ENCODE results near the gene RAF1. TPM values are rescaled to one million over a fixed set of nuclear protein-coding genes. Genes with fewer than 3 reads are reported as not detected.

Gene RAF1
- total RNA-seq (100 to 1,000 TPM in 3 of 5 donors, 10 to 100 TPM in 2; 51.0 to 156 (median 113) TPM), polyA plus RNA-seq (10 to 100 TPM; 36.7 to 54.1 (median 46.3) TPM)
- long read RNA-seq, donor 1, partial matches to known transcripts = 0 of 3 reads
- long read RNA-seq, donor 1, other reads (novel, unspliced or antisense) = 0 of 3 reads
- long read RNA-seq, donor 2, transcript RAF1-201 (17 exons, 3,300 nt) = major isoform, 5 of 7 reads
- long read RNA-seq, donor 2, partial matches to known transcripts = 0 of 7 reads
- long read RNA-seq, donor 2, other reads (novel, unspliced or antisense) = 0 of 7 reads
- long read RNA-seq, donor 3, partial matches to known transcripts = 0 of 4 reads
- long read RNA-seq, donor 3, other reads (novel, unspliced or antisense) = 0 of 4 reads
- long read RNA-seq, donor 4 = 0 reads
- long read RNA-seq, donor 5, transcript RAF1-201 (17 exons, 3,300 nt) = major isoform, 5 of 16 reads
- long read RNA-seq, donor 5, partial matches to known transcripts = 11 of 16 reads
- long read RNA-seq, donor 5, other reads (novel, unspliced or antisense) = 0 of 16 reads
- long read RNA-seq, donor 6 = 0 reads
- long read RNA-seq, donor 7, partial matches to known transcripts = 7 of 10 reads
- long read RNA-seq, donor 7, other reads (novel, unspliced or antisense) = 0 of 10 reads
- long read RNA-seq, donor 8, partial matches to known transcripts = 6 of 9 reads
- long read RNA-seq, donor 8, other reads (novel, unspliced or antisense) = 0 of 9 reads
- long read RNA-seq, donor 9, partial matches to known transcripts = 6 of 8 reads
- long read RNA-seq, donor 9, other reads (novel, unspliced or antisense) = 0 of 8 reads
- long read RNA-seq, donor 10, partial matches to known transcripts = 0 of 1 reads
- long read RNA-seq, donor 10, other reads (novel, unspliced or antisense) = 0 of 1 reads

DNA sequence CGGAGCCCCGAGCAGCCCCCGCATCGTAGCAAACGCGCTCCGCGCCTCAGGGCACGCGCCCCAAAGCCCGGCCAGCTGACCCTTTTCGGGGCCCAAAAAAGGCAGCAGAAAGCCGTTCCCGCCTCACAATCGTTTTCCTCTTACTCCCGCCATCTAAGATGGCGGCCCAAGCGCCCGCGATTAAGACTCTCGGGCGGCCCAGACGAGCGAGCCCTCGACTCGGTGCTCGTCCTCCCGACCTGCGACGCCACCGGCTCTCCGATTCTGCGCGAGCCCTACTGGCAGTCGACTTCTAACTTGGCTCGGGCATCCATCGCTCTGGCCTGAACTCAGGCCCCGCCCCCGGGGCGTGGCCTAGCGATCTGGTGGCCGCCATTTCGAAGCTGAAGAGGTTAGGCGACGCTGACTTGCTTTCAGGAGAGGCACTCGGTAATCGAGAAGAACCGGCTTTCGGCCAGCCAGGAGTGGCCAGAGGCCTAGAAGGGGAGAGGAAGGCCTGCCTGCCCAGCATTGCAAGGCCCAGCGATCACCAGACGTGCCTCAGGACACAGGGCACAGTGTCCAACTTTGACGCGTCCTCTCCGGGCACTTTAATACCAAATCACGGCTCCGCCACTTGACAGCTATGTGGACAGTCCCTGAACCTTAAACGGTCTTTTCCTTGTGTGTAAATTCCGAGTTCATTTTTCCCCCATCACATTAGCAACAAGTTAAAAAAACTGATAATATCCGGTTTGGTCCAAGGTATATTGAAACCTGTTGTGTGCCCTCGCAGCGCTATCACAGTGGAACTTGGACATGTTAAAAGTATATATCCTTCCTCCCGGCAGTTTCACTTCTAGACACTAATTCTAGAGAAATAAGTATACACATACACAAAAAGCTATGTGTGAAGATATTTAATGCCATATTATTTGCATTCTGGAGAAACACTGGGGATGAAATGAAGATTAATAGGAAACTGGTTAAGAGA is at the start of gene RAF1:
Gene RAF1 (minus strand): TSS at position 182 of the 973 bp plus-strand sequence. CDS start 45,396 bp downstream, outside the sequence.
- peak in 2 of 4 donors; percentile 61 to 70 for TF ChIP-seq POLR2A (IDR thresholded peaks at IDR 0.05)
- peak; percentile 90 to 95 (median 94) for TF ChIP-seq POLR2AphosphoS5 (IDR thresholded peaks at IDR 0.05)
- TF ChIP-seq, protein P1, sequence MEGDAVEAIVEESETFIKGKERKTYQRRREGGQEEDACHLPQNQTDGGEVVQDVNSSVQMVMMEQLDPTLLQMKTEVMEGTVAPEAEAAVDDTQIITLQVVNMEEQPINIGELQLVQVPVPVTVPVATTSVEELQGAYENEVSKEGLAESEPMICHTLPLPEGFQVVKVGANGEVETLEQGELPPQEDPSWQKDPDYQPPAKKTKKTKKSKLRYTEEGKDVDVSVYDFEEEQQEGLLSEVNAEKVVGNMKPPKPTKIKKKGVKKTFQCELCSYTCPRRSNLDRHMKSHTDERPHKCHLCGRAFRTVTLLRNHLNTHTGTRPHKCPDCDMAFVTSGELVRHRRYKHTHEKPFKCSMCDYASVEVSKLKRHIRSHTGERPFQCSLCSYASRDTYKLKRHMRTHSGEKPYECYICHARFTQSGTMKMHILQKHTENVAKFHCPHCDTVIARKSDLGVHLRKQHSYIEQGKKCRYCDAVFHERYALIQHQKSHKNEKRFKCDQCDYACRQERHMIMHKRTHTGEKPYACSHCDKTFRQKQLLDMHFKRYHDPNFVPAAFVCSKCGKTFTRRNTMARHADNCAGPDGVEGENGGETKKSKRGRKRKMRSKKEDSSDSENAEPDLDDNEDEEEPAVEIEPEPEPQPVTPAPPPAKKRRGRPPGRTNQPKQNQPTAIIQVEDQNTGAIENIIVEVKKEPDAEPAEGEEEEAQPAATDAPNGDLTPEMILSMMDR (IDR thresholded peaks at IDR 0.05) = no peak
- Histone ChIP-seq H3K9me3 (no peaks in the 10 kb centered on the region), H3K36me3 (no peaks in the 10 kb centered on the region), H3K27ac (peak within 1 kb of the TSS; percentile 97 to 100 (median 100)), H3K4me3 (peak within 1 kb of the TSS; percentile 75 to 98 (median 84)), H3K27me3 (no peaks in the 10 kb centered on the region), H3K4me1 (peaks cover 26 to 45% (median 36%) of the 10 kb centered on the region in 4 donors)
- 0 to 1% (median 1%) methylated on average over 43 to 62 of the region's 62 CpGs for WGBS, 5 donors
- intact Hi-C loops (cut with DNase I; ENCODE audit: low total_unique reads) = no loop called here
- peak; percentile 99 for DNase-seq

DNA sequence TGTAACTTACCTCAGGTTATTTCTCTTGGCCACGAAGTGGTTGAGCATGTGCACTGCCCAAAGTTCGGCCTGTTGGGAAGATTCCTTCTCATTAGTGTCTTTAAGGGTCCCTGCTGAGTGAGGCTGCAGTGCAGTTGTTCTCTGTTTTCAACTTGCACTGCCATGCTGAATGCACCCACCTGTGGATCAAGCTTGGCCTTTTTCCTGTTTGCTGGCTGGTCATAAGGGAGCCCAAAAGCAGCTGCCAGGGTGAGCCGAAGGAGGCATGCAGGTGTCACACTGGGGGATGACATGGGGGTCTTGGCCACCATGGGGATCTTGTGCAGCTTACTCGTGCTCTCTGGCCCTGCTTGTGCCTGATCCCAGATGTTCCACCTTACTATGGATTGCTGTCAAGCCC is 46.1 kb upstream of the RAF1 start:
- no peaks in the 10 kb centered on the region for H3K36me3 ChIP-seq
- no peaks in the 10 kb centered on the region for H3K4me1 ChIP-seq
- WGBS, 5 donors = 69 to 88% (median 76%) methylated on average over 2 to 4 of the region's 4 CpGs
- no peak overlapping the region for H3K27ac ChIP-seq
- no peak overlapping the region for H3K4me3 ChIP-seq
- no peak for TF ChIP-seq EP300 (IDR thresholded peaks at IDR 0.05)
- no peak for TF ChIP-seq POLR2A (IDR thresholded peaks at IDR 0.05)
- TF ChIP-seq, protein P1 (IDR thresholded peaks at IDR 0.05) = no peak
- TF ChIP-seq POLR2AphosphoS5 (IDR thresholded peaks at IDR 0.05) = no peak
- no peak for DNase-seq
- no peaks in the 10 kb centered on the region for H3K9me3 ChIP-seq
- H3K27me3 ChIP-seq = no peaks in the 10 kb centered on the region
- intact Hi-C loops (cut with DNase I; ENCODE audit: low total_unique reads) = no loop called here

DNA sequence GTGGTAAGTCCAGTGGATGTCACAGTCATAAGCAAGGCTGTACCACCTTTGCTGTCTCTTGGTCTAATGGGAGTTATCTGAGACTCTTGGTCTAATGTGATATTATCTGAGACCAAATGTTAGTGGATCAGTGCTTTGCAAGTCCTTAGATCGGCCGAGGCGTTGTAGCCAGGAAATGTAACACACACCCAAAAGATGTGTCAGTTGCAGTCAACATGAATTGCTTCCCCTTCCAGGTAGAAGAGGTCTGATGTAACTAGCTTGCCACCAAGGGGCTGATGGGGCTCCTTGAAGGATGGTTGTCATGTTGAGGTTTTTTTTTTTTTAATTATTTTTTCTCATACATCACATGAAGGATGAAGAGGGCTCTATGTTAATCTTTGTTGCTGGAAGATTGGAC is 45.4 kb upstream of the RAF1 start:
- Histone ChIP-seq H3K4me1 (no peaks in the 10 kb centered on the region), H3K4me3 (no peak overlapping the region), H3K9me3 (no peaks in the 10 kb centered on the region), H3K36me3 (no peaks in the 10 kb centered on the region), H3K27me3 (no peaks in the 10 kb centered on the region), H3K27ac (no peak overlapping the region)
- intact Hi-C loops (cut with DNase I; ENCODE audit: low total_unique reads) = no loop called here
- TF ChIP-seq POLR2A (IDR thresholded peaks at IDR 0.05) = no peak
- TF ChIP-seq, protein P1 (IDR thresholded peaks at IDR 0.05) = no peak
- no peak for TF ChIP-seq EP300 (IDR thresholded peaks at IDR 0.05)
- no peak for TF ChIP-seq POLR2AphosphoS5 (IDR thresholded peaks at IDR 0.05)
- 80 to 100% (median 87%) methylated on average over 3 of the region's 3 CpGs for WGBS, 5 donors
- no peak for DNase-seq

All from stomach (tissue), 19 donors.